Upper lobe of right lung (tissue), 1 donor: ENCODE measurements around the gene MBL2. TPM values are rescaled to one million over a fixed set of nuclear protein-coding genes. Genes with fewer than 3 reads are reported as not detected.

Experiments
- ATAC-seq: fragments of 200-7000 bp; cut with Tn5 transposase; one replicate; pipeline ENCODE4 v1.9.1; 2020; ENCODE audit warnings: mild to moderate bottlenecking, moderate library complexity
- DNase-seq: peaks from one replicate; pipeline ENCODE4 v3.0.0-alpha.2; 2020
- H3K27ac ChIP-seq: fragments of 200-600 bp; one replicate; pipeline ENCODE4 v1.8.0; 2022
- H3K27me3 ChIP-seq: fragments of 200-600 bp; one replicate; pipeline ENCODE4 v1.8.0; 2022; ENCODE audit warnings: mild to moderate bottlenecking
- H3K36me3 ChIP-seq: fragments of 200-600 bp; one replicate; pipeline ENCODE4 v1.8.0; 2022
- H3K4me1 ChIP-seq: fragments of 200-600 bp; one replicate; pipeline ENCODE4 v1.8.0; 2022
- H3K4me3 ChIP-seq: fragments of 200-600 bp; one replicate; pipeline ENCODE4 v1.8.0; 2022; ENCODE audit warnings: mild to moderate bottlenecking
- H3K9me3 ChIP-seq: fragments of 200-600 bp; one replicate; pipeline ENCODE4 v1.8.0; 2022
- CTCF ChIP-seq: fragments of 200-600 bp; IDR thresholded peaks from one replicate; pipeline ENCODE4 v1.8.0; 2022; ENCODE audit warnings: antibody characterized with exemption
- intact Hi-C: fragments of 100-400 bp; cut with DNase I; formaldehyde crosslinking; loops from one replicate; pipeline ENCODE4 v1.11.0; 2022
- total RNA-seq: library from RNA; stranded (reverse); fragmentation: NEBNext Ultra II Directional; extraction: Animal tissue kit (Norgen Biotek cat#: 25700); gene quantifications from one replicate; pipeline ENCODE4 v1.2.1, GENCODE V29; 2021
- donor health status: DM: no; HTN: yes; CAD: no; lungs with severe emphysema.

Gene MBL2
- total RNA-seq, 1 donor from 2014 or later = not detected

- intact Hi-C loops = no loop called here
- Histone ChIP-seq H3K9me3 (no peaks in the 10 kb centered on the region), H3K27me3 (no peaks in the 10 kb centered on the region), H3K36me3 (no peaks in the 10 kb centered on the region), H3K4me3 (no peak overlapping the region), H3K4me1 (no peaks in the 10 kb centered on the region), H3K27ac (no peak overlapping the region)
- ATAC-seq (no peak), DNase-seq (no peak)
- no peak for TF ChIP-seq CTCF
Observed at GRCh38 chr10:52810761-52811160, 38.2 kb upstream of the MBL2 start.

- H3K36me3 ChIP-seq = no peaks in the 10 kb centered on the region
- no peaks in the 10 kb centered on the region for H3K27me3 ChIP-seq
- intact Hi-C loops = no loop called here
- H3K4me3 ChIP-seq = no peak overlapping the region
- H3K4me1 ChIP-seq = no peaks in the 10 kb centered on the region
- H3K9me3 ChIP-seq = no peaks in the 10 kb centered on the region
- TF ChIP-seq CTCF = no peak
- ATAC-seq = no peak
- H3K27ac ChIP-seq = no peak overlapping the region
- no peak for DNase-seq
Observed at GRCh38 chr10:52807803-52808202, 35.2 kb upstream of the MBL2 start.

- Histone ChIP-seq H3K4me3 (no peak overlapping the region), H3K27me3 (no peaks in the 10 kb centered on the region), H3K4me1 (no peaks in the 10 kb centered on the region), H3K36me3 (no peaks in the 10 kb centered on the region), H3K27ac (no peak overlapping the region), H3K9me3 (no peaks in the 10 kb centered on the region)
- DNase-seq (no peak), ATAC-seq (no peak)
- intact Hi-C loops = no loop called here
- TF ChIP-seq CTCF = no peak
Observed at GRCh38 chr10:52805414-52806285, 33.1 kb upstream of the MBL2 start.

GRCh38 chr10:52801947-52802346, 29.4 kb upstream of the MBL2 start:
- no peaks in the 10 kb centered on the region for H3K4me1 ChIP-seq
- intact Hi-C loops = no loop called here
- no peak for TF ChIP-seq CTCF
- no peaks in the 10 kb centered on the region for H3K27me3 ChIP-seq
- H3K4me3 ChIP-seq = no peak overlapping the region
- no peaks in the 10 kb centered on the region for H3K9me3 ChIP-seq
- no peaks in the 10 kb centered on the region for H3K36me3 ChIP-seq
- no peak for ATAC-seq
- DNase-seq = no peak
- H3K27ac ChIP-seq = no peak overlapping the region

GRCh38 chr10:52786098-52786497, 13.5 kb upstream of the MBL2 start:
- Histone ChIP-seq H3K27me3 (no peaks in the 10 kb centered on the region), H3K36me3 (no peaks in the 10 kb centered on the region), H3K4me1 (no peaks in the 10 kb centered on the region), H3K27ac (no peak overlapping the region), H3K9me3 (no peaks in the 10 kb centered on the region), H3K4me3 (no peak overlapping the region)
- intact Hi-C loops = no loop called here
- no peak for TF ChIP-seq CTCF
- ATAC-seq (peak; percentile 14), DNase-seq (peak; percentile 27)
